ENCODE data around the gene CENPN. TPM values are rescaled to one million over a fixed set of nuclear protein-coding genes. Genes with fewer than 3 reads are reported as not detected.

Gene CENPN
- polyA plus RNA-seq, 1 experiment, result 23.1 TPM

DNA sequence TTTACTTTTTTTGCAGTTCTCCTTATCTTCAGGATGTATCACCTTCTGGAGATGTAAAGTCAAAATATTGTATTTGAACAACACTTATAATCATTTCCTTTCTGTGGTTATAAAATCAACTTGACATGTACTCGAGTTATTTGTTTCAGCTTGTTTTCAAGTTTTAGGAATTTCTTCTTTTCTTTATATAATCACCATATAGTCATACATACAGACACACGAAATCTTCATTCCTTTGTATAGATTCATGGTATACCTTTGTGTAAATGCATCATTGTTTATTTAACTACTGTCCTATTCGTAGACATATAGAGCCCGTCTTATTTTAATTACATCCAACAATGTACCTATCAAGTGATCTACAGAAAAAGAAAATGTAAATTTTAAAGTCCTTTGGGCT, 40.4 kb upstream of the CENPN start:
- no peaks in the 10 kb centered on the region for H3K27me3 ChIP-seq (ENCODE audit: control insufficient read depth, insufficient read depth, low read length)
- CTCF ChIA-PET, result interaction anchor here (0.6 to 3.1 kb wide), 2 partner anchors 38 to 321 kb away, joined by 3 to 12 read pairs; no protein-coding TSS in a partner anchor

GRCh38 chr16:80968386-80969113, 38.5 kb upstream of the CENPN start:
- DNase-seq (ENCODE audit: low read depth, low spot score), result no peak
- TF ChIP-seq, protein P1, sequence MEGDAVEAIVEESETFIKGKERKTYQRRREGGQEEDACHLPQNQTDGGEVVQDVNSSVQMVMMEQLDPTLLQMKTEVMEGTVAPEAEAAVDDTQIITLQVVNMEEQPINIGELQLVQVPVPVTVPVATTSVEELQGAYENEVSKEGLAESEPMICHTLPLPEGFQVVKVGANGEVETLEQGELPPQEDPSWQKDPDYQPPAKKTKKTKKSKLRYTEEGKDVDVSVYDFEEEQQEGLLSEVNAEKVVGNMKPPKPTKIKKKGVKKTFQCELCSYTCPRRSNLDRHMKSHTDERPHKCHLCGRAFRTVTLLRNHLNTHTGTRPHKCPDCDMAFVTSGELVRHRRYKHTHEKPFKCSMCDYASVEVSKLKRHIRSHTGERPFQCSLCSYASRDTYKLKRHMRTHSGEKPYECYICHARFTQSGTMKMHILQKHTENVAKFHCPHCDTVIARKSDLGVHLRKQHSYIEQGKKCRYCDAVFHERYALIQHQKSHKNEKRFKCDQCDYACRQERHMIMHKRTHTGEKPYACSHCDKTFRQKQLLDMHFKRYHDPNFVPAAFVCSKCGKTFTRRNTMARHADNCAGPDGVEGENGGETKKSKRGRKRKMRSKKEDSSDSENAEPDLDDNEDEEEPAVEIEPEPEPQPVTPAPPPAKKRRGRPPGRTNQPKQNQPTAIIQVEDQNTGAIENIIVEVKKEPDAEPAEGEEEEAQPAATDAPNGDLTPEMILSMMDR (IDR thresholded peaks at IDR 0.05; ENCODE audit: low read depth, low read length), result no peak
- POLR2A ChIA-PET, result no interaction called here

More for the DNA sequence above, 40.4 kb upstream of the CENPN start:
- Histone ChIP-seq H3K9me3 (ENCODE audit: control insufficient read depth, insufficient read depth, low read length) (no peaks in the 10 kb centered on the region; the same call in 1 of the 2 replicates), H3K4me3 (ENCODE audit: low read depth, low read length) (no peak overlapping the region), H3K27ac (ENCODE audit: low read depth, low read length) (no peak overlapping the region)
- DNase-seq (ENCODE audit: low read depth, low spot score), result no peak
- TF ChIP-seq, protein P1 (IDR thresholded peaks at IDR 0.05; ENCODE audit: low read depth, low read length), result no peak
- POLR2A ChIA-PET, result interaction anchor here (0.7 kb wide), 1 partner anchor 13 kb away, joined by 3 read pairs; no protein-coding TSS in a partner anchor

DNA sequence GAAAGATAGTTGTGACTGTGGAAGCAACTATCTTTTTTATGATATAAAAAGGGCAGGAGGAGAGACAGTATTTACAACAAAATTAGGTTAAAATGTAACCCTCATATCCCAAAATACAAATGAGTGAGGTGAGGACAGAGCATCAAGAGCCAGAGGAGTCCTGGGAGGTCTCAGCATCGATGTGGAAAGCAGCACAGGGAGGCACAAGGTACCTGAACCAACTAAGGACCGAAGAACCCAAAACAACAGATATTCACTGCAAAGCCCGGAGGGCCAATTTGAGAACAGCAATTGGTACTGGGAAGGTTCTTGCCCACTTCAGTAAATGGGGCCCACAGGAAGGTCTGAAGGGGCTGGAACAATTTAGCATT, 37.9 kb upstream of the CENPN start:
- H3K27ac ChIP-seq (ENCODE audit: low read depth, low read length), result no peak overlapping the region
- no peak for DNase-seq (ENCODE audit: low read depth, low spot score)
- no peak overlapping the region for H3K4me3 ChIP-seq (ENCODE audit: low read depth, low read length)
- H3K27me3 ChIP-seq (ENCODE audit: control insufficient read depth, insufficient read depth, low read length), result no peaks in the 10 kb centered on the region
- ChIA-PET CTCF (no interaction called here), POLR2A (no interaction called here)
- TF ChIP-seq, protein P1 (IDR thresholded peaks at IDR 0.05; ENCODE audit: low read depth, low read length), result no peak
- no peaks in the 10 kb centered on the region for H3K9me3 ChIP-seq (ENCODE audit: control insufficient read depth, insufficient read depth, low read length)

More at GRCh38 chr16:80968386-80969113, 38.5 kb upstream of the CENPN start:
- Histone ChIP-seq H3K27ac (ENCODE audit: low read depth, low read length) (no peak overlapping the region), H3K27me3 (ENCODE audit: control insufficient read depth, insufficient read depth, low read length) (no peaks in the 10 kb centered on the region), H3K4me3 (ENCODE audit: low read depth, low read length) (no peak overlapping the region), H3K9me3 (ENCODE audit: control insufficient read depth, insufficient read depth, low read length) (no peaks in the 10 kb centered on the region)
- CTCF ChIA-PET, result interaction anchor here (3.1 kb wide), 1 partner anchor 36 kb away, joined by 12 read pairs; no protein-coding TSS in a partner anchor

DNA sequence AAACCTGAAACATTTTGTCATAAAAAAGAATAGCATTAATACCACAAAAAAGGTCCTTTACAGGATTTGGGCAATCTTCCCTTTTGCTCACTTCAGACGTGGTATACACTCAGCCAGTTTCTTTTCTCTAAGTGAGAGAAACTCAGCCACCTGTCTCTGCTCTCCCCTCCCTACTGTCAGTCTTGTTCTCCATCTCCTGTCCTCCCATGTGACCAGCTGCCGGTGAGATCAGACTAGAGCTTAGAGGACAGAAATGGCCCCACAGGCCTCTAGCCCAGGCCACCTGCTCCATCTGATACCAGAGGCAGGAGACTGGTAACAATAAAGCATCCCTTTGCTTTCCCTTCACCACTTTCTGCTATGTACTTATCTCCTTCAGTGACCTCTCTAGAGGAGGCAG, 35.2 kb upstream of the CENPN start:
- no peak overlapping the region for H3K4me3 ChIP-seq (ENCODE audit: low read depth, low read length)
- H3K27me3 ChIP-seq (ENCODE audit: control insufficient read depth, insufficient read depth, low read length), result no peaks in the 10 kb centered on the region
- CTCF ChIA-PET, result no interaction called here
- H3K27ac ChIP-seq (ENCODE audit: low read depth, low read length), result no peak overlapping the region
- no peak for DNase-seq (ENCODE audit: low read depth, low spot score)
- TF ChIP-seq, protein P1 (IDR thresholded peaks at IDR 0.05; ENCODE audit: low read depth, low read length), result no peak
- H3K9me3 ChIP-seq (ENCODE audit: control insufficient read depth, insufficient read depth, low read length), result no peaks in the 10 kb centered on the region
- POLR2A ChIA-PET, result no interaction called here

DNA sequence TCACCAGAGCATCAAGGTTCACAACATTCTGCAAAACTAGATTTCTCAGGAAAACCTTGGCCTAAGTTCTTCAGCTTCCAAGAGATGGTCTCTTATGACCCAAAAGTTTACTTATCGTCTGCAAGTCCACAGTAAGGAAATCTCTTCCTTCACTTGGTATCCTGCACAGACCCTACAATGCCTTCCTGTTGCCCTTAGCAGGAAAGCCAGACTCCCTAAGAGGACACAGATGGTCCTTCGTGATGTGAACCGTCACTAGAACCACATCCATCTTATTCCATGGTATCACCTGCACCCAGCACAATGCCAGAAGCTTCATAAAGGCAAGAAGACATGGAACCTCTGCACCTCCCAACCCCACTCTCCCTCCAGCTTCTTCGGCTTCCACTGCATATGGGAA, 34.4 kb upstream of the CENPN start:
- Histone ChIP-seq H3K27me3 (ENCODE audit: control insufficient read depth, insufficient read depth, low read length) (no peaks in the 10 kb centered on the region), H3K4me3 (ENCODE audit: low read depth, low read length) (no peak overlapping the region), H3K9me3 (ENCODE audit: control insufficient read depth, insufficient read depth, low read length) (no peaks in the 10 kb centered on the region), H3K27ac (ENCODE audit: low read depth, low read length) (no peak overlapping the region)
- ChIA-PET CTCF (interaction anchor here (0.7 kb wide), 1 partner anchor 31 kb away, joined by 3 read pairs; no protein-coding TSS in a partner anchor), POLR2A (no interaction called here)
- DNase-seq (ENCODE audit: low read depth, low spot score), result no peak
- TF ChIP-seq, protein P1 (IDR thresholded peaks at IDR 0.05; ENCODE audit: low read depth, low read length), result no peak

All from AG04450 (cell line).